CD4-positive, alpha-beta memory T cell (primary cell): ENCODE results near the gene DONSON. TPM values are rescaled to one million over a fixed set of nuclear protein-coding genes. Genes with fewer than 3 reads are reported as not detected.

Source experiments
- CTCF ChIA-PET: fragments of 350-600 bp; sonication (Branson Sonifier 250); formaldehyde crosslinking; loops from one replicate; lab custom pipeline; 2021; ENCODE audit warnings: inconsistent platforms; ENCODE audit not compliant: partially characterized antibody; lab: Charles Lee
- POLR2A ChIA-PET: fragments of 350-600 bp; sonication (Branson Sonifier 250); formaldehyde crosslinking; loops from one replicate; lab custom pipeline; 2021; ENCODE audit not compliant: partially characterized antibody; lab: Charles Lee
- DNase-seq, 5 donors: peaks; one replicate each; pipeline versions ENCODE4 v3.0.0 to v3.0.0-alpha.2; 2020 to 2022; ENCODE audit warnings: mixed read lengths in 1 of 5
- H3K27ac ChIP-seq: one replicate; pipeline ENCODE4 v1.7.0; 2013; ENCODE audit warnings: low read depth, low read length
- H3K27me3 ChIP-seq: 2 replicates; pipeline ENCODE4 v1.7.0; 2013; ENCODE audit warnings: mild to moderate bottlenecking, low read length, moderate library complexity; ENCODE audit not compliant: insufficient read depth
- H3K36me3 ChIP-seq: 2 replicates; pipeline ENCODE4 v1.7.0; 2013; ENCODE audit warnings: mild to moderate bottlenecking, low read length, moderate library complexity; ENCODE audit not compliant: insufficient read depth
- H3K4me1 ChIP-seq: 2 replicates; pipeline ENCODE4 v1.7.0; 2013; ENCODE audit warnings: mild to moderate bottlenecking, low read length, moderate library complexity; ENCODE audit not compliant: insufficient read depth
- H3K4me3 ChIP-seq, 2 donors: one replicate each; pipeline ENCODE4 v1.7.0; 2013; ENCODE audit warnings: low read length in 2 of 2, mild to moderate bottlenecking in 1 of 2
- H3K9me3 ChIP-seq, 2 donors: one replicate each; pipeline ENCODE4 v1.7.0; 2013; ENCODE audit warnings: low read length in 2 of 2, control low read depth in 1 of 2; ENCODE audit not compliant: control insufficient read depth in 1 of 2
- H3K27ac Mint-ChIP-seq, 7 donors: one replicate each; pipeline ENCODE4 v1.8.0; 2020 to 2021; ENCODE audit warnings: mixed read lengths in 7 of 7, mild to moderate bottlenecking in 6 of 7, inconsistent platforms in 3 of 7, moderate library complexity in 3 of 7
- H3K27me3 Mint-ChIP-seq, 2 donors: one replicate each; pipeline ENCODE4 v1.8.0; 2020 to 2021; ENCODE audit warnings: mixed read lengths in 2 of 2
- H3K36me3 Mint-ChIP-seq, 2 donors: one replicate each; pipeline ENCODE4 v1.8.0; 2020 to 2021; ENCODE audit warnings: mixed read lengths in 2 of 2, inconsistent platforms in 1 of 2, mild to moderate bottlenecking in 1 of 2
- H3K4me1 Mint-ChIP-seq, 4 donors: one replicate each; pipeline ENCODE4 v1.8.0; 2020 to 2021; ENCODE audit warnings: mixed read lengths in 4 of 4, mild to moderate bottlenecking in 1 of 4
- H3K4me3 Mint-ChIP-seq, 8 donors: one replicate each; pipeline ENCODE4 v1.8.0; 2020 to 2021; ENCODE audit warnings: mixed read lengths in 8 of 8, mild to moderate bottlenecking in 7 of 8, moderate library complexity in 6 of 8, inconsistent platforms in 3 of 8
- H3K9me3 Mint-ChIP-seq, 8 donors: one replicate each; pipeline ENCODE4 v1.8.0; 2020 to 2021; ENCODE audit warnings: mixed read lengths in 8 of 8, mild to moderate bottlenecking in 5 of 8, inconsistent platforms in 3 of 8, moderate library complexity in 1 of 8
- intact Hi-C: fragments of 100-400 bp; cut with micrococcal nuclease; formaldehyde crosslinking; loops from one replicate; pipeline ENCODE4 v1.15.1; 2023
- polyA plus RNA-seq, 2 donors: library from polyadenylated mRNA; unstranded; fragments of 300-500 nt; fragmentation: Illumina TruSeq; gene quantifications; one replicate each; pipeline ENCODE4 v1.2.3, GENCODE V29; 2021
- total RNA-seq, 2 experiments: library from RNA; stranded (reverse); gene quantifications; one replicate each; pipeline ENCODE4 v1.2.3, GENCODE V29; 2021

DONSON gene
- total and polyA plus RNA-seq, 4 experiments from 2014 or later, result 2.2 to 13.7 (median 7.5) TPM

- Histone ChIP-seq H3K4me3 (no peak overlapping the region), H3K9me3 (no peaks in the 10 kb centered on the region), H3K27ac (no peak overlapping the region), H3K4me1 (peaks cover 27% of the 10 kb centered on the region), H3K27me3 (no peaks in the 10 kb centered on the region), H3K36me3 (peaks cover 31% of the 10 kb centered on the region)
- no peaks in the 10 kb centered on the region for H3K27me3 Mint-ChIP-seq
- DNase-seq, result no peak
- intact Hi-C loops, result loop anchor here (5.0 to 10.0 kb wide), 2 partner anchors 155 to 1508 kb away; partner anchors contain the start of gene RUNX1
- H3K9me3 Mint-ChIP-seq, result peaks cover 0 to 4% (median 0%) of the 10 kb centered on the region in 8 donors
- H3K4me3 Mint-ChIP-seq, result no peak overlapping the region
- CTCF ChIA-PET, result no interaction called here
- H3K4me1 Mint-ChIP-seq, result peaks cover 17 to 49% (median 31%) of the 10 kb centered on the region in 4 donors
- POLR2A ChIA-PET, result interaction anchor here (1.0 to 4.7 kb wide), 2 partner anchors 60 to 768 kb away, joined by 4 to 93 read pairs; partner anchors contain the start of genes PAXBP1 and TMEM50B
- H3K27ac Mint-ChIP-seq, result peak overlapping the region in 1 of 7 donors; percentile 31
- H3K36me3 Mint-ChIP-seq, result peaks cover 18 to 63% of the 10 kb centered on the region in 2 donors
Measured at GRCh38 chr21:33539616-33540015, 48.9 kb downstream of the DONSON start.

GRCh38 chr21:33537212-33537611 is 51.3 kb downstream of the DONSON start:
- Mint-ChIP-seq H3K9me3 (no peaks in the 10 kb centered on the region), H3K36me3 (peaks cover 28 to 58% of the 10 kb centered on the region in 2 donors), H3K4me3 (no peak overlapping the region), H3K4me1 (peaks cover 12 to 27% (median 22%) of the 10 kb centered on the region in 4 donors), H3K27ac (peak overlapping the region in 4 of 7 donors; percentile 28 to 68 (median 33)), H3K27me3 (no peaks in the 10 kb centered on the region)
- CTCF ChIA-PET, result interaction anchor here (1.1 kb wide), 1 partner anchor 766 kb away, joined by 4 read pairs; the partner anchor contains the start of gene PAXBP1
- no peaks in the 10 kb centered on the region for H3K9me3 ChIP-seq
- POLR2A ChIA-PET, result no interaction called here
- intact Hi-C loops, result no loop called here
- no peak for DNase-seq
- peaks cover 19% of the 10 kb centered on the region for H3K4me1 ChIP-seq
- no peaks in the 10 kb centered on the region for H3K27me3 ChIP-seq
- no peak overlapping the region for H3K4me3 ChIP-seq
- H3K36me3 ChIP-seq, result peaks cover 51% of the 10 kb centered on the region
- no peak overlapping the region for H3K27ac ChIP-seq

DNA sequence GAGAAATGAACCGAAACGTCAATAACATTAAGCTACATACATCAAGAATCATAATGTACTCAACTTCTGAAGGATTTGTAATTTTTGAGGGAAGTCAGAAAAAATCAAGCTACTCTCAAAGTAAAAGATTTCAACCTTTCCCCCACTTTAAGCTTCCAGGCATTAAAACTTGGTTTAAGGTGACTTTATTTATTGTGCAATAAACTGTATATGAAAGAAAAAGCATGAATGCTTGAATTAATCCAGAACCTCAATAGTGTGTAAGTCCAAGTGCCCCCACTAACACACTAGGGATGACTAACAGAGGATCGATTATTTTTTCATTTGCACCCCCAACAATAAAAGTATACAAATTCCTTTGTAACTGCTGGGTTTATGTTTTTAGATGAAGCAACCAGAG is 57.5 kb downstream of the DONSON start:
- Histone ChIP-seq H3K27ac (no peak overlapping the region), H3K9me3 (no peaks in the 10 kb centered on the region), H3K27me3 (no peaks in the 10 kb centered on the region), H3K36me3 (peaks cover 70% of the 10 kb centered on the region), H3K4me1 (no peaks in the 10 kb centered on the region), H3K4me3 (no peak overlapping the region)
- H3K36me3 Mint-ChIP-seq, result peaks cover 43 to 77% of the 10 kb centered on the region in 2 donors
- H3K27ac Mint-ChIP-seq, result no peak overlapping the region
- H3K4me3 Mint-ChIP-seq, result no peak overlapping the region
- POLR2A ChIA-PET, result interaction anchor here (1.4 kb wide), 1 partner anchor 40 kb away, joined by 3 read pairs; the partner anchor contains the start of gene DNAJC28
- intact Hi-C loops, result no loop called here
- DNase-seq, result no peak
- H3K27me3 Mint-ChIP-seq, result no peaks in the 10 kb centered on the region
- CTCF ChIA-PET, result interaction anchor here (1.6 kb wide), 1 partner anchor 75 kb away, joined by 6 read pairs; no protein-coding TSS in a partner anchor
- no peaks in the 10 kb centered on the region for H3K4me1 Mint-ChIP-seq
- no peaks in the 10 kb centered on the region for H3K9me3 Mint-ChIP-seq

Other genes with a start within 250 kb of the DONSON start
- 10 to 100 TPM; 20.7 to 22.9 TPM for gene IFNGR2, start 185.3 kb downstream of the DONSON start, total RNA-seq
- gene IFNGR2, start 185.3 kb downstream of the DONSON start, polyA plus RNA-seq, result 10 to 100 TPM in 1 of 2 donors, 1 to 10 TPM in 1; 8.7 to 24.3 TPM
- gene TMEM50B, start 108.7 kb downstream of the DONSON start, total RNA-seq, result 100 to 1,000 TPM; 110 to 112 TPM
- 10 to 100 TPM; 49.2 to 66.5 TPM for gene TMEM50B, start 108.7 kb downstream of the DONSON start, polyA plus RNA-seq
- 1 to 10 TPM; 1.3 to 1.6 TPM for gene DNAJC28, start 97.0 kb downstream of the DONSON start, total RNA-seq
- gene DNAJC28, start 97.0 kb downstream of the DONSON start, polyA plus RNA-seq, result under 1 TPM; 0.56 to 0.98 TPM
- gene GART, start 46.6 kb downstream of the DONSON start, total RNA-seq, result 10 to 100 TPM; 75.4 to 85.1 TPM
- gene GART, start 46.6 kb downstream of the DONSON start, polyA plus RNA-seq, result 10 to 100 TPM; 56.1 to 57.7 TPM
- 100 to 1,000 TPM; 436 to 454 TPM for gene SON, start 45.6 kb downstream of the DONSON start, total RNA-seq
- gene SON, start 45.6 kb downstream of the DONSON start, polyA plus RNA-seq, result 100 to 1,000 TPM; 314 to 639 TPM
- 10 to 100 TPM; 63.9 to 64.2 TPM for gene CRYZL1, start 53.1 kb upstream of the DONSON start, total RNA-seq
- 10 to 100 TPM; 34.4 to 38.8 TPM for gene CRYZL1, start 53.1 kb upstream of the DONSON start, polyA plus RNA-seq
- 1 to 10 TPM; 2.9 to 3.9 TPM for gene ITSN1, start 53.8 kb upstream of the DONSON start, total RNA-seq
- gene ITSN1, start 53.8 kb upstream of the DONSON start, polyA plus RNA-seq, result 1 to 10 TPM; 1.0 to 3.1 TPM